GM12878 (cell line): ENCODE data around the gene KLHL26. TPM values are rescaled to one million over a fixed set of nuclear protein-coding genes. Genes with fewer than 3 reads are reported as not detected.

ENCODE experiments used
- ATAC-seq: fragments of 200-7000 bp; cut with Tn5 transposase; 3 replicates; pipeline ENCODE4 v1.9.1; 2020; ENCODE audit warnings: mild to moderate bottlenecking, moderate library complexity
- BruUV-seq: library from RNA; stranded (reverse); fragments of 400-500 nt; replicated peaks from 2 replicates; lab custom pipeline; 2021; lab: Mats Ljungman, UMichigan
- CTCF ChIA-PET: fragments of 300-600 bp; sonication (Branson Sonifier 250); formaldehyde crosslinking; extraction: SDS; loops from one replicate; lab custom pipeline; 2021; ENCODE audit warnings: inconsistent platforms; lab: Yijun Ruan, JAX
- POLR2A ChIA-PET: fragments of 350-600 bp; formaldehyde crosslinking; extraction: SDS; loops from one replicate; lab custom pipeline; 2021; ENCODE audit warnings: inconsistent platforms; lab: Charles Lee
- RAD21 ChIA-PET: fragments of 300-600 bp; sonication (Branson Sonifier 250); formaldehyde crosslinking; loops from one replicate; lab custom pipeline; 2023; ENCODE audit warnings: antibody characterized with exemption; ENCODE audit not compliant: unreplicated experiment; lab: Charles Lee
- SMC1A ChIA-PET: fragments of 300-600 bp; sonication (Branson Sonifier 250); formaldehyde crosslinking; loops from one replicate; lab custom pipeline; 2023; ENCODE audit not compliant: unreplicated experiment, uncharacterized antibody; lab: Charles Lee
- DNase-seq: peaks from one replicate; pipeline ENCODE4 v3.0.0-alpha.2; 2011; ENCODE audit warnings: low read depth, low spot score
- FAIRE-seq: peaks from 3 replicates; lab custom pipeline; 2011; peaks lifted over from hg19 to GRCh38; lab: Jason Lieb, UNC
- H2AFZ ChIP-seq: 2 replicates; pipeline ENCODE4 v1.6.0; 2011; ENCODE audit warnings: low read depth, low read length, control low read depth; ENCODE audit not compliant: control insufficient read depth
- H3K27ac ChIP-seq: 2 replicates; pipeline ENCODE4 v1.5.1; 2011; ENCODE audit warnings: control low read depth; ENCODE audit not compliant: control insufficient read depth, insufficient read depth
- H3K27me3 ChIP-seq, 2 experiments: replicated peaks in 1 of 2; 2 replicates each; pipeline versions ENCODE4 v1.6.0 to v1.6.1; 2011; ENCODE audit warnings: low read length in 1 of 2; ENCODE audit not compliant: control insufficient read depth in 2 of 2, insufficient read depth in 2 of 2
- H3K36me3 ChIP-seq, 2 experiments: 2 replicates each; pipeline ENCODE4 v1.5.1; 2011; ENCODE audit warnings: low read length in 1 of 2; ENCODE audit not compliant: control insufficient read depth in 2 of 2, insufficient read depth in 2 of 2
- H3K4me1 ChIP-seq: 2 replicates; pipeline ENCODE4 v1.6.1; 2011; ENCODE audit warnings: mild to moderate bottlenecking, low read length, moderate library complexity, mixed read lengths; ENCODE audit not compliant: control insufficient read depth, insufficient read depth
- H3K4me2 ChIP-seq: 2 replicates; pipeline ENCODE4 v1.6.0; 2011; ENCODE audit warnings: control low read depth; ENCODE audit not compliant: control insufficient read depth, insufficient read depth
- H3K4me3 ChIP-seq: fragments of 200-600 bp; sonication (generic); 2 replicates; pipeline ENCODE4 v1.5.1; 2016
- H3K79me2 ChIP-seq: 2 replicates; pipeline ENCODE4 v1.6.0; 2011; ENCODE audit warnings: low read length; ENCODE audit not compliant: control insufficient read depth, insufficient read depth
- H3K9ac ChIP-seq: 2 replicates; pipeline ENCODE4 v1.8.0; 2011; ENCODE audit warnings: low read length, control low read depth, mixed read lengths; ENCODE audit not compliant: control insufficient read depth, insufficient read depth
- H3K9me3 ChIP-seq: replicated peaks from 3 replicates; pipeline ENCODE4 v1.5.1; 2011; ENCODE audit warnings: mild to moderate bottlenecking, low read length; ENCODE audit not compliant: control insufficient read depth, insufficient read depth
- H4K20me1 ChIP-seq: 2 replicates; pipeline ENCODE4 v1.6.0; 2011; ENCODE audit not compliant: control insufficient read depth, insufficient read depth
- BHLHE40 ChIP-seq, 2 experiments: fragments of 450-650 bp in 1 of 2; IDR thresholded peaks; 2 replicates each; pipeline ENCODE4 v1.6.1; 2011 to 2017; ENCODE audit warnings: low read depth in 2 of 2, borderline replicate concordance in 1 of 2, improper control_type of control experiment in 1 of 2, low read length in 1 of 2, mild to moderate bottlenecking in 1 of 2
- DPF2 ChIP-seq: fragments of 450-650 bp; IDR thresholded peaks from 2 replicates; pipeline ENCODE4 v1.6.1; 2017; ENCODE audit warnings: mild to moderate bottlenecking
- EGR1 ChIP-seq, 2 experiments: IDR thresholded peaks; 1 replicate in 1 of 2; 2 replicates in 1 of 2; pipeline ENCODE4 v1.6.1; 2011 to 2012; ENCODE audit warnings: low read depth in 2 of 2, low read length in 2 of 2, borderline replicate concordance in 1 of 2, mild to moderate bottlenecking in 1 of 2, moderate library complexity in 1 of 2
- FOS ChIP-seq: IDR thresholded peaks from 3 replicates; pipeline ENCODE4 v1.6.1; 2011; ENCODE audit warnings: borderline replicate concordance; ENCODE audit not compliant: insufficient read length; ENCODE audit errors: extremely low read depth
- POLR2AphosphoS5 ChIP-seq: IDR thresholded peaks from 2 replicates; pipeline ENCODE4 v1.6.1; 2011; ENCODE audit warnings: mild to moderate bottlenecking, low read length, inconsistent platforms
- SMAD5 ChIP-seq: IDR thresholded peaks from 2 replicates; pipeline ENCODE4 v1.6.1; 2016; ENCODE audit warnings: antibody characterized with exemption, low read depth
- SPI1 ChIP-seq: IDR thresholded peaks from 2 replicates; pipeline ENCODE4 v1.6.1; 2011; ENCODE audit warnings: low read depth, mild to moderate bottlenecking, low read length, moderate library complexity, borderline replicate concordance; ENCODE audit not compliant: insufficient read depth
- SUZ12 ChIP-seq: fragments of 200-600 bp; sonication (generic); IDR thresholded peaks from one replicate; pipeline ENCODE4 v1.6.1; 2018; ENCODE audit warnings: antibody characterized with exemption, mild to moderate bottlenecking; ENCODE audit not compliant: unreplicated experiment
- TARDBP ChIP-seq: IDR thresholded peaks from 2 replicates; pipeline ENCODE4 v1.6.1; 2016; ENCODE audit warnings: borderline replicate concordance
- WRNIP1 ChIP-seq: IDR thresholded peaks from 2 replicates; pipeline ENCODE4 v1.6.1; 2011; ENCODE audit warnings: low read depth, low read length, improper control_type of control experiment, borderline replicate concordance
- ZNF384 ChIP-seq: IDR thresholded peaks from 2 replicates; pipeline ENCODE4 v1.6.1; 2012; ENCODE audit warnings: low read depth, mild to moderate bottlenecking, low read length, improper control_type of control experiment, borderline replicate concordance
- WGBS: methylation state at CpG from one replicate; pipeline ENCODE4 v1.1.6; 2016; ENCODE audit warnings: low lambda C conversion rate; ENCODE audit not compliant: insufficient replicate concordance, insufficient coverage; ENCODE audit errors: missing lambda C conversion rate; 5-methylcytosine and 5-hydroxymethylcytosine counted together
- in situ Hi-C: fragments of 300-500 bp; cut with MboI; formaldehyde crosslinking; loops from 9 replicates; pipeline ENCODE4 v1.14.3; 2018; ENCODE audit warnings: mixed read lengths
- intact Hi-C: fragments of 100-400 bp; cut with micrococcal nuclease; formaldehyde crosslinking; loops from one replicate; pipeline ENCODE4 v1.14.2; 2022; ENCODE audit not compliant: unreplicated experiment
- polyA plus RNA-seq, 11 experiments: library from polyadenylated mRNA; depleted of rRNA in 4 of 11; unstranded in 6 of 11; stranded (reverse) in 5 of 11; fragments of >200 nt; fragmentation: Nextera tagmentation in 4 of 11; fragmentation: Illumina TruSeq in 1 of 11; extraction: Ambion mirVana in 4 of 11; extraction: Trizol in 1 of 11; gene quantifications; 1 replicate in 1 of 11; 2 replicates in 10 of 11; pipeline versions ENCODE4 v1.2.1 to v1.2.3, GENCODE V29; 2011 to 2016; ENCODE audit warnings: inconsistent platforms in 2 of 11, missing spikeins in 2 of 11, low read depth in 1 of 11
- total RNA-seq, 4 experiments: library from RNA; depleted of rRNA in 3 of 4; stranded (reverse); fragments of >200 nt in 3 of 4; fragmentation: Illumina TruSeq in 1 of 4; extraction: Trizol in 1 of 4; gene quantifications; 2 replicates each; pipeline versions ENCODE4 v1.2.1 to v1.2.3, GENCODE V29; 2013 to 2021
- TF ChIP-seq, protein P1 (sequence below): fragments of 450-650 bp; formaldehyde crosslinking; IDR thresholded peaks from 2 replicates; pipeline ENCODE4 v1.4.0; 2020; ENCODE audit warnings: mild to moderate bottlenecking, moderate library complexity

Gene KLHL26
- total and polyA plus RNA-seq, 10 of the 15 experiments (the other 5 are each of a cell fraction or from before 2014, with no cell fraction given), result 0.18 to 14.6 (median 2.9) TPM

DNA sequence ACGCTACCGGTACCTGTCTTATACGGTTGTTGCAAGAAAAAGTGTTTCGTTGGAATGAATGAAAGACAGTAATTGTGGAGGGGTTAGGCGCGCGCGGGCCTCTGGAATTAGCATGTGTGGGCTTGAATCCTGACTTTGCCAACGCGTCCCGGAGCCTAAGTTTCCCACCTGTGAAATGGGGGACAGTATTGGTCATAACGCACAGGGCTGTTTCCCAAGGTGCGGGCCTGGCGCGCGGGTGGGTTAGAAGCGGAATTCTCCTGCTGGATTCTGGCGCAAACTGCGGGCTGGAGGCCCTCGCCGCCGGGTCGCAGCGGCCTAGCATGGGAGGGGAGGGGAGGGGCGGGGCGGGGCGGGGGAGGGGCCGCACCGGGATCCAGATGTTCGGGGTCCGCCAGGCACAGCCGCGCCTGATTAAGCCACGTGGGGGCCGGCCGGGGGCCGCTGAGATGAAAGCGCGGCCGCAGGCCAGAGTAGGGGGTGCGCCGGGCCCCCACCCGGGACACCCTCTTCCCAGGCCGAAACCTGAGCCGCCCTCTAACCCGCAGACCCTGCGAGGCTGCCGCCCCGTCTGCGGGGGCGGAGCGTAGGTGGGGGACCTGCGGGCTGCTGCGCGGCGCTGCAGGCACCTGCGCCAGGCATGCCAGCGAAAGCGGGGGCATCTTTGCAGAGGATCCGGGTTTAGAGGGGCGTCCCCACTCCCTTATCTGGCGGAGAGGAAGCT is 25.3 kb upstream of the KLHL26 start:
- no peak for FAIRE-seq
- ChIA-PET SMC1A (no interaction called here), RAD21 (no interaction called here), POLR2A (no interaction called here), CTCF (no interaction called here)
- Histone ChIP-seq H3K4me2 (no peak overlapping the region), H3K27ac (no peak overlapping the region), H3K36me3 (no peaks in the 10 kb centered on the region), H3K9me3 (no peaks in the 10 kb centered on the region), H2AFZ (no peak overlapping the region), H3K79me2 (no peaks in the 10 kb centered on the region), H4K20me1 (peaks cover 2% of the 10 kb centered on the region; the same call in 1 of the 2 replicates), H3K4me1 (no peaks in the 10 kb centered on the region), H3K27me3 (peaks cover 25 to 27% of the 10 kb centered on the region in 2 experiments), H3K4me3 (no peak overlapping the region), H3K9ac (no peak overlapping the region)
- in situ Hi-C loops, result no loop called here
- WGBS, result 8% methylated on average over 32 of the region's 62 CpGs
- ATAC-seq, result no peak
- no TSS peak for BruUV-seq
- no peak for TF ChIP-seq TARDBP
- peak in 1 of 2 experiments; percentile 60; a peak in 2 of 3 replicates for TF ChIP-seq EGR1 (IDR thresholded peaks at IDR 0.05; ENCODE audit: borderline replicate concordance in 1 of 2, low read depth in 2 of 2, low read length in 2 of 2)
- peak; percentile 5 for TF ChIP-seq SUZ12
- intact Hi-C loops, result no loop called here
- DNase-seq, result no peak

DNA sequence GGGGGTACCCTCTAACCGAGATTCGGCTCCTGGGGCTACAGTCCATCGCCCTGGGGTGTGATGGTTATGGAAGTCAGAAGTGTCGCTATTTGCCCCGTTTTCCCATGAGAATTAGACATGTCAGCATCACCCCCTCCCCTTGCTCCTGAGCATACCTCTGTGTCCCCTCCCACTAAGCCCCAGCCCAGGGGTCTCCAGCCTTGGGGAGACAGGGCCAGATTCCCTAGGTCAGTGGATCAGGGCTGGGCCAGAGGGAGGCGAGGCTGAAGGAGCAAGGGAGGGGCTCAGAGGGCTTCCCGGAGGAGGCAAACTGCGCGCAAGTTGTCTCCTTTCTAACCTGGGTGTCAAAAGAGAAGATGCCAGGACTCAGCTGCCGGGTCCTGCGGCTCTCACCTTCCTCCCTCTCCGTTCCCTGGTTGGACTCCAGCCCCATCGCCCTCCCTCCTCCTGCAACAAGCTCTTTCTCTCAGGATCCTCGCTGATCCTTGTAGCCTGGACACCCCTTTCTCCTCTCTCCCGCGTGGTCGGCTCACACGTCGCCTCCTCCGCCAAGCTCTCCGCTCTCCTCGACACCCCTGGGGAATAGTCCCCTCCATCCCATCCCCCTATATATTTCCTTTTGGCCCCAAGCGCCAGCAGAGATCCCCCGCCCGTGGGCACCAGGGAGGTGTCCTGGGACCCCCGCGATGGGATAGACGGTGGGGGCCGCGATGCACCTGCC is 24.6 kb upstream of the KLHL26 start:
- H3K79me2 ChIP-seq, result no peaks in the 10 kb centered on the region
- no peak overlapping the region for H2AFZ ChIP-seq
- H3K9ac ChIP-seq, result no peak overlapping the region
- FAIRE-seq, result no peak
- H3K4me2 ChIP-seq, result no peak overlapping the region
- in situ Hi-C loops (no loop called here), intact Hi-C loops (no loop called here)
- no TSS peak for BruUV-seq
- no peaks in the 10 kb centered on the region for H3K36me3 ChIP-seq
- no peak for ATAC-seq
- CTCF ChIA-PET, result no interaction called here
- peaks cover 2% of the 10 kb centered on the region; the same call in 1 of the 2 replicates for H4K20me1 ChIP-seq
- H3K27me3 ChIP-seq, result peaks cover 25 to 27% of the 10 kb centered on the region in 2 experiments
- H3K4me1 ChIP-seq, result no peaks in the 10 kb centered on the region
- H3K27ac ChIP-seq, result no peak overlapping the region
- no peaks in the 10 kb centered on the region for H3K9me3 ChIP-seq
- WGBS, result 7% methylated on average over 27 of the region's 30 CpGs
- DNase-seq, result no peak
- SMC1A ChIA-PET, result interaction anchor here (0.6 kb wide), 1 partner anchor 127 kb away, joined by 3 read pairs; no protein-coding TSS in a partner anchor
- H3K4me3 ChIP-seq, result no peak overlapping the region
- POLR2A ChIA-PET, result no interaction called here
- RAD21 ChIA-PET, result no interaction called here
- no peak for TF ChIP-seq POLR2AphosphoS5
- no peak for TF ChIP-seq BHLHE40 (IDR thresholded peaks at IDR 0.05; ENCODE audit: borderline replicate concordance in 1 of 2, low read depth in 2 of 2, low read length in 1 of 2)
- TF ChIP-seq DPF2, result no peak
- no peak for TF ChIP-seq FOS
- no peak for TF ChIP-seq WRNIP1
- TF ChIP-seq SPI1, result no peak
- no peak for TF ChIP-seq SMAD5
- TF ChIP-seq, protein P1, sequence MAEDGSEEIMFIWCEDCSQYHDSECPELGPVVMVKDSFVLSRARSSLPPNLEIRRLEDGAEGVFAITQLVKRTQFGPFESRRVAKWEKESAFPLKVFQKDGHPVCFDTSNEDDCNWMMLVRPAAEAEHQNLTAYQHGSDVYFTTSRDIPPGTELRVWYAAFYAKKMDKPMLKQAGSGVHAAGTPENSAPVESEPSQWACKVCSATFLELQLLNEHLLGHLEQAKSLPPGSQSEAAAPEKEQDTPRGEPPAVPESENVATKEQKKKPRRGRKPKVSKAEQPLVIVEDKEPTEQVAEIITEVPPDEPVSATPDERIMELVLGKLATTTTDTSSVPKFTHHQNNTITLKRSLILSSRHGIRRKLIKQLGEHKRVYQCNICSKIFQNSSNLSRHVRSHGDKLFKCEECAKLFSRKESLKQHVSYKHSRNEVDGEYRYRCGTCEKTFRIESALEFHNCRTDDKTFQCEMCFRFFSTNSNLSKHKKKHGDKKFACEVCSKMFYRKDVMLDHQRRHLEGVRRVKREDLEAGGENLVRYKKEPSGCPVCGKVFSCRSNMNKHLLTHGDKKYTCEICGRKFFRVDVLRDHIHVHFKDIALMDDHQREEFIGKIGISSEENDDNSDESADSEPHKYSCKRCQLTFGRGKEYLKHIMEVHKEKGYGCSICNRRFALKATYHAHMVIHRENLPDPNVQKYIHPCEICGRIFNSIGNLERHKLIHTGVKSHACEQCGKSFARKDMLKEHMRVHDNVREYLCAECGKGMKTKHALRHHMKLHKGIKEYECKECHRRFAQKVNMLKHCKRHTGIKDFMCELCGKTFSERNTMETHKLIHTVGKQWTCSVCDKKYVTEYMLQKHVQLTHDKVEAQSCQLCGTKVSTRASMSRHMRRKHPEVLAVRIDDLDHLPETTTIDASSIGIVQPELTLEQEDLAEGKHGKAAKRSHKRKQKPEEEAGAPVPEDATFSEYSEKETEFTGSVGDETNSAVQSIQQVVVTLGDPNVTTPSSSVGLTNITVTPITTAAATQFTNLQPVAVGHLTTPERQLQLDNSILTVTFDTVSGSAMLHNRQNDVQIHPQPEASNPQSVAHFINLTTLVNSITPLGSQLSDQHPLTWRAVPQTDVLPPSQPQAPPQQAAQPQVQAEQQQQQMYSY, result no peak
- no peak for TF ChIP-seq ZNF384
